GM12801 (cell line): ENCODE data around the gene RASSF3.

ENCODE experiments used
- TF ChIP-seq, protein P1 (sequence below): IDR thresholded peaks from one replicate; pipeline ENCODE4 v1.5.1; 2011; ENCODE audit warnings: control low read depth; ENCODE audit not compliant: insufficient read length; ENCODE audit errors: extremely low read depth

RASSF3 gene

DNA sequence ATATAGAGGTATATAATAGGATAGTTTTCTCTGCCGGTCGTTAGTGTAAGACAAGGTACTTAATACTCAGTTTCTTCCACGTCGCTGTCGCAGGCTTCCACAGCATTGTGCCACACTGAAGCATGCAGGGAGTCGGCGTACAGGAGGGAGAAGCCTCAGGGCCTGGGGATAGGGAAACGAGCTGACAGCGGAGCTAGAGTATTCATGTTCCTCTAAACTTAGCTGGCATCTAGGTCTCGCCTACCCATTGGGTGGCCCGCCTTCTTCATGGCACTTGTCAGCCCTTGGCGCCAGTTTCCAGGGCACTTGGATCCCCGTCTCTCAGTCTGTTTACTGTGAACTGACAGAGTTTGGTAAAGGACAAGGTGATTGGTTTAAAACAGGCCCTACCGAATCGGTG is 75.3 kb downstream of the RASSF3 start:
- TF ChIP-seq, protein P1, sequence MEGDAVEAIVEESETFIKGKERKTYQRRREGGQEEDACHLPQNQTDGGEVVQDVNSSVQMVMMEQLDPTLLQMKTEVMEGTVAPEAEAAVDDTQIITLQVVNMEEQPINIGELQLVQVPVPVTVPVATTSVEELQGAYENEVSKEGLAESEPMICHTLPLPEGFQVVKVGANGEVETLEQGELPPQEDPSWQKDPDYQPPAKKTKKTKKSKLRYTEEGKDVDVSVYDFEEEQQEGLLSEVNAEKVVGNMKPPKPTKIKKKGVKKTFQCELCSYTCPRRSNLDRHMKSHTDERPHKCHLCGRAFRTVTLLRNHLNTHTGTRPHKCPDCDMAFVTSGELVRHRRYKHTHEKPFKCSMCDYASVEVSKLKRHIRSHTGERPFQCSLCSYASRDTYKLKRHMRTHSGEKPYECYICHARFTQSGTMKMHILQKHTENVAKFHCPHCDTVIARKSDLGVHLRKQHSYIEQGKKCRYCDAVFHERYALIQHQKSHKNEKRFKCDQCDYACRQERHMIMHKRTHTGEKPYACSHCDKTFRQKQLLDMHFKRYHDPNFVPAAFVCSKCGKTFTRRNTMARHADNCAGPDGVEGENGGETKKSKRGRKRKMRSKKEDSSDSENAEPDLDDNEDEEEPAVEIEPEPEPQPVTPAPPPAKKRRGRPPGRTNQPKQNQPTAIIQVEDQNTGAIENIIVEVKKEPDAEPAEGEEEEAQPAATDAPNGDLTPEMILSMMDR, result no peak

DNA sequence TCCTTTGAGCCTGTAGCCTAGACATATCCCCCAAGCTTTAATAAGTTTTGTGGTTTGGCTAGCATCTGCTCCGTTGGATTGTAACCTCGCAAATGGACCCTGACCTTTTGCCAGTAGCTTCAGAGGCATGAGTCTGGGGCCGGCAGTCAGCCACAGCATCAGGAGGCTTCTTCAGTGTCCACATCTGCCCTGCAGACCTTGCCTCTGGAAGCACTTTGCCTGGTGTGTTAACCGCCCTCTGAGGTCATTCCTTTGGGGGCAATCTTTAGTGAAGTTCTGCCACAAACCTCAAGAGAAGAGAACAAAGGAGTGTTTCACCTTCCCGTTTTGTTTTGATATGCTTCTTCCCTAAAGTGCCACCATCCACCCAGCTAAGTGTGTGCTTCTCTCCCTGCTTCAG is 77.5 kb downstream of the RASSF3 start:
- TF ChIP-seq, protein P1, result no peak

DNA sequence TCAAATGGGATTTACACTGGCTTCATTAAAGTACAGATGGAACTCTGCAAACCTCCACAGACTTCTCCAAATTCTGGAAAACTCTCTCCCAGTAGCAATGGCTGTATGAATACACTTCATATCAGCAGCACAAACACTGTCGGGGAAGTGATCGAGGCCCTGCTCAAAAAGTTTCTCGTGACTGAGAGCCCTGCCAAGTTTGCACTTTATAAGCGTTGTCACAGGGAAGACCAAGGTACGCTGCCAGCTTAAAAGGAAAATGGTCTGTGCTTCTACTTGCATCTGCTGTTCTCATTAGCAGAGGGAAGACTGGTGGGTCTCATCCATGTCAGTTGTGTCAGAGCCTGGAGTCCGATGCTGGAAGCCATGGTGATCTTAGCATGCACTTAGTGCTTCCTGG is 77.9 kb downstream of the RASSF3 start:
- TF ChIP-seq, protein P1, result no peak

DNA sequence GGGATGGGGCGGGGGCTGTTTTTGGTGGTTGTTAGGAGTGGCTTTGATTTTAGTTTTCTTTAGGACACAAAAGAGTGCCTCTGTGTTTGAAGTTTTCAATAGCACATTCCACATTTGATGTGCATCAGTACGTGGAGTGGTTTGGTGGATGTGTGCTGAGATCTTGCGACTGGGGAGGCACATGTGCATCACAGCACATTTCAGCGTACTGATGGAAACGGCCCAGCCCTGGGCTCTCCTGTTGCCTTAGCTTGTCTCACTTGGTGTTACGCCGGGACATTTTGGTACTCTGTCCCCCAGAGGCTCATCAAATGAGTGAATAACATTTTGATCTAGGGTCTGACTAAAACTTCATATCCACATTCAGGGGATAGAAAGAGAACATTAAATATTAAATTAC is 78.4 kb downstream of the RASSF3 start:
- TF ChIP-seq, protein P1, result no peak

DNA sequence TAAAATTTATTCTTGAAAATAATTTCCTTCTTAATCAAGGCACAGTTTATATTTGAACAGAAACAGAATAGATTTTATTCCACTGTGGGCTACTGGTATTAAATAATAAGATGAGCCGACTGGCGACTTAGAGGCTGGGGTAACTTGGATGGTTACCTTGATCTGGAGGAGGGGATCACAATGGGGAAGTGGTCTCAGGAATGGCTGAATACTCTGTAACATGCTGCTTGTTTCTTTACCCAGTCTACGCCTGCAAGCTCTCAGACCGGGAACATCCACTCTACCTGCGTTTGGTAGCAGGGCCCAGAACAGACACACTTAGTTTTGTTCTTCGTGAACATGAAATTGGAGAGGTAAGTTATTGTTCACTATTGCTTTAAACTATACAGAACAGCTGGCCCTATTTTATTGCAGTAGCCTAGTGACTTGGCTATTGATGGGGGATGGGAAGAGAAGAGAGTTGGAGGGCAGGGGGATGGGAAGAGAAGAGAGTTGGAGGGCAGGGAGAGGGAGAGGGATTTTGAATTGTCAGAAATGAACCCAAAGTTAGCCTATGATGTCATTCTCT is 81.0 kb downstream of the RASSF3 start:
- TF ChIP-seq, protein P1, result no peak

DNA sequence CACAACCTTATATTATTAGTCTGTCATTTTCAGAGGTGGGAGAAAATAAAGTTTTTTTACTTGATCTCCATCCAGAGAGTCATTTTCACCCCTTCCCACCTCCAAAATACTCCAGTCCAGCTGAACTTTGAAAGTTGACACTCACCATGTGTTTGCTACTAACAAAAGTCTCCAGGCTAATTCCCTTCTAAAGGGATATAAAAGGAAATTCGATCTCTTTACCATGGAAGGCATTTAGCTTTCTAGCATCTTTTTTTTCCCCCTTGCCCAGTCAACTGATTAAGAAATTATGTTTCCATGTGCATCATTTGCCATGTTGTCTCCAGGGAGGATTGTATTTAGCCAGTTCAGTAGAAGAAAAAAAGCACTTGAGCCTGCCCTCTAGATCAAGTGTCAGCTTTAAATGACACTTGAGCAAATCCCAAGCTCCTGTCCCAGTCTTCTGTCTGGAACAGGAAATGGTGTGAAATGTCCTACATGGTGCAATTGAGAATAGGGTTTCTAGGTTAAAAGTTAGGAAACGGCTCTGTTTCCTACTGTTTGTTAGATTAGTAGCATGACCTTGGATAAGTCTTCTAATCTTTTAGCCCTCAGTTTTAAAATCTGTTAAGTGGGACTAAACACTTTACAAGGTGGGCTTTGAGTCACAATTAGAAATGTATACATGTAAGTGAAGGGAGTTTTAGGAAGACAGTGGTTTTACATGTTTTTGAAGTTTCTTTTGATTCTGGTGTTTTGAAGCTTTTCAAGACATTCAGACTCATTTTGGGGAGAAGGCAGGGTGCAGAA is 81.7 kb downstream of the RASSF3 start:
- TF ChIP-seq, protein P1, result no peak

DNA sequence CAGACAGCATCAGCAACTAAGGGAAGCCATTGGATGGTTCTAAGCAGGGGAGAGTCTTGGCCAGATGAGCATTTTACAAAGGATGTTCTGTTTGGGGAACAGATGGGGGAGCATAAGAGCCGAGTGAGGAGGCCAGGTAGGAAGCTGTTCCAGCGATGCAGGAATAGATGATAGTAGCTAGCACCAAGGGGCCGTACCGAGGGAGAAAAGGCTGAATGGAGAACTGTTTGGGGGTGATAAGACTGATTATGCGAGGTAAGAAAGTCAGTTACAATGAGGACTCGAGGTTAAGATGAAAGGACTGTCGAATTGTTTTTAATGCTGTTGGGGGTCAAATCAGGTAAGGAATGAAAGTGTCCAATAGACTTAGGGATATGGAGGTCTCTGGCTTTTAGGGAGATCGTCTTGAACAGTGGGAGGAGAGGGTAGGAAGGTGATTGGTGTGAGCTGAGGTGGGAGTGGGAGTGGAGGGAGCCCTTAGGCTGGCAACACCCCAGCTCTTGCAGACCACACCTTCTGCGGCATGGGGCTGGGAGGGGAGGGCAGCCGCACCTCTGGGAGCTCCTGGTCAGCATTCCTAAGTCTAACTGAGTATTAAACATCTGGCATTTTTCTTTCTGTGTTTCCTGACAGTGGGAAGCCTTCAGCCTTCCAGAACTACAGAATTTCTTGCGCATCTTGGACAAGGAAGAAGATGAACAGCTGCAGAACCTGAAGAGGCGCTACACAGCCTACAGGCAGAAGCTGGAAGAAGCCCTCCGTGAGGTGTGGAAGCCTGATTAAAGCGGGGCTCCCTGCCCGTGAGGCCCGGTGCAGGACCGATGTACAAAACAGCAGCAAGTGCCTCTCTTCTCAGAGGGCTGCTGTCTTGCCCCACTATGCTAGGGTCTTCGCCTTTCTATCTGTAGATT is 84.1 kb downstream of the RASSF3 start:
- TF ChIP-seq, protein P1, result no peak
